ENCODE measurements around the gene ZBTB5. TPM values are rescaled to one million over a fixed set of nuclear protein-coding genes. Genes with fewer than 3 reads are reported as not detected.

Gene ZBTB5
- total RNA-seq, 1 experiment from 2014 or later, result 30.6 TPM

GRCh38 chr9:37429441-37430285 is 35.6 kb downstream of the ZBTB5 start:
- H3K27ac ChIP-seq (ENCODE audit: low read length), result no peak overlapping the region
- TF ChIP-seq TCF7L2 (IDR thresholded peaks at IDR 0.05; ENCODE audit: low read depth, low read length), result no peak
- TF ChIP-seq REST (IDR thresholded peaks at IDR 0.05; ENCODE audit: insufficient read depth in 1 of 2, low read depth in 2 of 2, low read length in 1 of 2), result no peak
- no peak for TF ChIP-seq SIN3A (IDR thresholded peaks at IDR 0.05; ENCODE audit: borderline replicate concordance, insufficient read depth, low read depth, low read length)
- no peak for TF ChIP-seq POLR2AphosphoS5 (IDR thresholded peaks at IDR 0.05; ENCODE audit: low read depth, low read length)
- TF ChIP-seq CTCF (IDR thresholded peaks at IDR 0.05), result no peak
- no peaks in the 10 kb centered on the region for H3K9me3 ChIP-seq (ENCODE audit: control insufficient read depth, insufficient read depth, low read depth, low read length)
- H3K27me3 ChIP-seq (ENCODE audit: control insufficient read depth, insufficient read depth, low read length), result no peaks in the 10 kb centered on the region
- H3K36me3 ChIP-seq (ENCODE audit: control insufficient read depth, insufficient read depth, low read length), result peaks cover 20% of the 10 kb centered on the region
- no TSS peak for BruUV-seq (replicated peaks)
- no peak overlapping the region for H3K4me3 ChIP-seq (ENCODE audit: low read depth in 2 of 2, low read length in 2 of 2)
- POLR2A ChIA-PET, result interaction anchor here (0.7 kb wide), 1 partner anchor 53 kb away, joined by 4 read pairs; no protein-coding TSS in a partner anchor
- intact Hi-C loops (cut with micrococcal nuclease; ENCODE audit: unreplicated experiment), result no loop called here
- H3K4me1 ChIP-seq (ENCODE audit: control insufficient read depth, insufficient read depth, low read length), result peaks cover 25% of the 10 kb centered on the region
- CTCF ChIA-PET, result interaction anchor here (0.6 kb wide), 1 partner anchor 135 kb away, joined by 3 read pairs; no protein-coding TSS in a partner anchor
- in situ Hi-C loops (cut with HindIII; ENCODE audit: low pct_unique_long_range_greater_than_20kb, low sequenced_read_pairs), result no loop called here
- DNase-seq (ENCODE audit: low read depth, low spot score), result no peak
- ATAC-seq, result no peak

- intact Hi-C loops (cut with micrococcal nuclease; ENCODE audit: unreplicated experiment), result no loop called here
- no TSS peak for BruUV-seq (replicated peaks)
Measured at GRCh38 chr9:37428345-37428744, 36.9 kb downstream of the ZBTB5 start.

More at GRCh38 chr9:37428345-37428744, 36.9 kb downstream of the ZBTB5 start:
- peaks cover 27% of the 10 kb centered on the region for H3K4me1 ChIP-seq (ENCODE audit: control insufficient read depth, insufficient read depth, low read length)
- ChIA-PET CTCF (no interaction called here), POLR2A (no interaction called here)
- ATAC-seq (no peak), DNase-seq (ENCODE audit: low read depth, low spot score) (no peak)
- no peak overlapping the region for H3K4me3 ChIP-seq (ENCODE audit: low read depth in 2 of 2, low read length in 2 of 2)
- H3K36me3 ChIP-seq (ENCODE audit: control insufficient read depth, insufficient read depth, low read length), result peaks cover 17% of the 10 kb centered on the region
- no peaks in the 10 kb centered on the region for H3K27me3 ChIP-seq (ENCODE audit: control insufficient read depth, insufficient read depth, low read length)
- no peak overlapping the region for H3K27ac ChIP-seq (ENCODE audit: low read length)
- TF ChIP-seq CTCF (IDR thresholded peaks at IDR 0.05) (no peak), SIN3A (IDR thresholded peaks at IDR 0.05; ENCODE audit: borderline replicate concordance, insufficient read depth, low read depth, low read length) (no peak), REST (IDR thresholded peaks at IDR 0.05; ENCODE audit: insufficient read depth in 1 of 2, low read depth in 2 of 2, low read length in 1 of 2) (no peak), TCF7L2 (IDR thresholded peaks at IDR 0.05; ENCODE audit: low read depth, low read length) (no peak), POLR2AphosphoS5 (IDR thresholded peaks at IDR 0.05; ENCODE audit: low read depth, low read length) (no peak)
- in situ Hi-C loops (cut with HindIII; ENCODE audit: low pct_unique_long_range_greater_than_20kb, low sequenced_read_pairs), result no loop called here
- H3K9me3 ChIP-seq (ENCODE audit: control insufficient read depth, insufficient read depth, low read depth, low read length), result no peaks in the 10 kb centered on the region
